Endothelial cell of umbilical vein (primary cell): Measurements from ENCODE around the gene PRPF31. TPM values are rescaled to one million over a fixed set of nuclear protein-coding genes. Genes with fewer than 3 reads are reported as not detected.

Experiments used
- BruUV-seq: library from RNA; stranded (reverse); fragments of 400-500 nt; replicated peaks from 2 replicates; lab custom pipeline; 2021; lab: Mats Ljungman, UMichigan
- CTCF ChIA-PET: fragments of 300-600, 350-600 bp; sonication (Branson Sonifier 250); formaldehyde crosslinking; loops from one replicate; lab custom pipeline; 2021; ENCODE audit warnings: antibody characterized with exemption, inconsistent platforms; lab: Charles Lee
- POLR2A ChIA-PET: fragments of 300-600, 350-600 bp; sonication (Branson Sonifier 250); formaldehyde crosslinking; loops from one replicate; lab custom pipeline; 2021; ENCODE audit warnings: antibody characterized with exemption, inconsistent platforms; lab: Charles Lee
- DNase-seq: peaks from one replicate; pipeline ENCODE4 v3.0.0-alpha.2; 2011; ENCODE audit warnings: low read depth, low spot score
- FAIRE-seq: peaks from 2 replicates; lab custom pipeline; 2011; peaks lifted over from hg19 to GRCh38; lab: Jason Lieb, UNC
- H2AFZ ChIP-seq: 2 replicates; pipeline ENCODE4 v1.6.0; 2012; ENCODE audit warnings: low read depth, low read length, control low read depth, inconsistent platforms
- H3K27ac ChIP-seq: 2 replicates; pipeline ENCODE4 v1.5.1; 2011; ENCODE audit warnings: low read depth, mild to moderate bottlenecking, control low read depth, low read length, moderate library complexity; ENCODE audit not compliant: insufficient read depth
- H3K27me3 ChIP-seq, 2 experiments: 2 replicates each; pipeline versions ENCODE4 v1.6.0 to v1.6.1; 2011; ENCODE audit warnings: low read length in 2 of 2, mixed read lengths in 1 of 2; ENCODE audit not compliant: control insufficient read depth in 2 of 2, insufficient read depth in 2 of 2
- H3K36me3 ChIP-seq, 2 experiments: 2 replicates in 1 of 2; 3 replicates in 1 of 2; pipeline ENCODE4 v1.5.1; 2011; ENCODE audit warnings: low read length in 2 of 2, mild to moderate bottlenecking in 1 of 2, moderate library complexity in 1 of 2; ENCODE audit not compliant: control insufficient read depth in 2 of 2, insufficient read depth in 2 of 2; ENCODE audit errors: extremely low read depth in 1 of 2
- H3K4me1 ChIP-seq: 3 replicates; pipeline ENCODE4 v1.5.1; 2011; ENCODE audit warnings: mild to moderate bottlenecking, low read length; ENCODE audit not compliant: control insufficient read depth, insufficient read depth; ENCODE audit errors: extremely low read depth
- H3K4me2 ChIP-seq: 2 replicates; pipeline ENCODE4 v1.6.1; 2011; ENCODE audit warnings: low read length, control low read depth, mixed read lengths; ENCODE audit not compliant: insufficient read depth
- H3K4me3 ChIP-seq, 3 experiments: fragments of 200-600 bp in 1 of 3; sonication (generic), shearing (Covaris generic) in 1 of 3; replicated peaks in 1 of 3; 2 replicates each; pipeline ENCODE4 v1.5.1; 2011 to 2016; ENCODE audit warnings: control low read depth in 3 of 3, low read length in 3 of 3, mild to moderate bottlenecking in 2 of 3, inconsistent platforms in 1 of 3, low read depth in 1 of 3, moderate library complexity in 1 of 3; ENCODE audit not compliant: insufficient read depth in 1 of 3
- H3K79me2 ChIP-seq: 2 replicates; pipeline ENCODE4 v1.6.0; 2012; ENCODE audit warnings: low read length, inconsistent platforms; ENCODE audit not compliant: control insufficient read depth, insufficient read depth
- H3K9ac ChIP-seq: replicated peaks from 2 replicates; pipeline ENCODE3; 2011; ENCODE audit warnings: low read length, control low read depth; ENCODE audit not compliant: insufficient read depth; ENCODE audit errors: extremely low read depth
- H3K9me1 ChIP-seq: replicated peaks from 3 replicates; pipeline ENCODE4 v1.6.0; 2011; ENCODE audit warnings: mild to moderate bottlenecking, low read length; ENCODE audit not compliant: control insufficient read depth, insufficient read depth; ENCODE audit errors: extremely low read depth
- H3K9me3 ChIP-seq: replicated peaks from 2 replicates; pipeline ENCODE4 v1.5.1; 2012; ENCODE audit warnings: low read length, inconsistent platforms; ENCODE audit not compliant: control insufficient read depth, insufficient read depth
- H4K20me1 ChIP-seq: replicated peaks from 2 replicates; pipeline ENCODE3; 2011; ENCODE audit warnings: mild to moderate bottlenecking, low read length; ENCODE audit not compliant: control insufficient read depth, insufficient read depth; ENCODE audit errors: extremely low read depth
- CTCF ChIP-seq, 2 donors: IDR thresholded peaks; 1 replicate in 1 of 2; 2 replicates in 1 of 2; pipeline ENCODE4 v1.5.1; 2011; ENCODE audit warnings: low read length in 2 of 2, mild to moderate bottlenecking in 2 of 2, moderate library complexity in 2 of 2, control low read depth in 1 of 2, inconsistent platforms in 1 of 2, low read depth in 1 of 2; ENCODE audit not compliant: insufficient read depth in 1 of 2; ENCODE audit errors: extremely low read depth in 1 of 2
- EZH2 ChIP-seq: IDR thresholded peaks from 2 replicates; pipeline ENCODE4 v1.6.1; 2012; ENCODE audit warnings: borderline replicate concordance, low read depth, mild to moderate bottlenecking, moderate library complexity, low read length, inconsistent platforms; ENCODE audit not compliant: severe bottlenecking
- FOS ChIP-seq: IDR thresholded peaks from 2 replicates; pipeline ENCODE4 v1.6.1; 2011; ENCODE audit warnings: mild to moderate bottlenecking, low read length, moderate library complexity, borderline replicate concordance; ENCODE audit not compliant: insufficient read depth
- GATA2 ChIP-seq: IDR thresholded peaks from 2 replicates; pipeline ENCODE4 v1.7.0; 2011; ENCODE audit warnings: low read depth, mild to moderate bottlenecking, moderate library complexity, mixed read lengths, low read length; ENCODE audit not compliant: insufficient read length, insufficient read depth
- JUN ChIP-seq: IDR thresholded peaks from 2 replicates; pipeline ENCODE4 v1.6.1; 2011; ENCODE audit warnings: borderline replicate concordance, low read depth; ENCODE audit not compliant: insufficient read length, insufficient read depth
- MYC ChIP-seq: IDR thresholded peaks from one replicate; pipeline ENCODE4 v1.6.1; 2011; ENCODE audit warnings: mild to moderate bottlenecking, low read depth, low read length
- POLR2A ChIP-seq: IDR thresholded peaks from 2 replicates; pipeline ENCODE4 v1.6.1; 2012; ENCODE audit warnings: low read depth, mild to moderate bottlenecking, control low read depth, low read length
- POLR2AphosphoS5 ChIP-seq: IDR thresholded peaks from 2 replicates; pipeline ENCODE4 v1.6.1; 2012; ENCODE audit warnings: low read depth, mild to moderate bottlenecking, control low read depth, low read length, moderate library complexity; ENCODE audit not compliant: insufficient read depth
- dilution Hi-C: fragments of 300-500 bp; cut with MboI; formaldehyde crosslinking; loops from one replicate; pipeline ENCODE4 v1.15.0; 2019; ENCODE audit warnings: low sequenced_read_pairs; ENCODE audit not compliant: extremely low pct_ligation_motif_present
- intact Hi-C: fragments of 100-400 bp; cut with micrococcal nuclease; formaldehyde crosslinking; loops from one replicate; pipeline ENCODE4 v1.10.0; 2022
- polyA plus RNA-seq, 4 experiments: library from polyadenylated mRNA; depleted of rRNA in 3 of 4; stranded (reverse) in 3 of 4; unstranded in 1 of 4; fragments of >200 nt; gene quantifications; 2 replicates each; pipeline versions ENCODE4 v1.2.1 to v1.2.3, GENCODE V29; 2011 to 2012; ENCODE audit warnings: missing spikeins in 1 of 4
- total RNA-seq: library from RNA; stranded (reverse); gene quantifications from 2 replicates; pipeline ENCODE4 v1.2.3, GENCODE V29; 2021
- TF ChIP-seq, protein P1 (sequence below): IDR thresholded peaks from 2 replicates; pipeline ENCODE4 v1.6.1; 2011; ENCODE audit not compliant: insufficient read depth, insufficient read length

Gene PRPF31
- total and polyA plus RNA-seq, 2 donors (not counting 3 experiments of a cell fraction or from before 2014, with no cell fraction given), result 76.2 to 101 TPM

- intact Hi-C loops (no loop called here), dilution Hi-C loops (no loop called here)
- TF ChIP-seq, protein P1, sequence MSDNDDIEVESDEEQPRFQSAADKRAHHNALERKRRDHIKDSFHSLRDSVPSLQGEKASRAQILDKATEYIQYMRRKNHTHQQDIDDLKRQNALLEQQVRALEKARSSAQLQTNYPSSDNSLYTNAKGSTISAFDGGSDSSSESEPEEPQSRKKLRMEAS, result no peak
- peak; percentile 51 for TF ChIP-seq POLR2AphosphoS5
- ChIA-PET POLR2A (no interaction called here), CTCF (no interaction called here)
- BruUV-seq, result no TSS peak
- Histone ChIP-seq H2AFZ (no peak overlapping the region), H3K9me1 (no peaks in the 10 kb centered on the region), H4K20me1 (no peaks in the 10 kb centered on the region), H3K9ac (no peak overlapping the region), H3K4me1 (no peaks in the 10 kb centered on the region), H3K4me3 (no peak overlapping the region), H3K36me3 (peaks cover 15 to 66% of the 10 kb centered on the region in 2 experiments), H3K4me2 (no peak overlapping the region), H3K9me3 (no peaks in the 10 kb centered on the region), H3K27ac (no peak overlapping the region), H3K79me2 (no peaks in the 10 kb centered on the region), H3K27me3 (no peaks in the 10 kb centered on the region)
- FAIRE-seq (no peak), DNase-seq (no peak)
Observed at GRCh38 chr19:54152878-54153524, 37.4 kb downstream of the PRPF31 start.

DNA sequence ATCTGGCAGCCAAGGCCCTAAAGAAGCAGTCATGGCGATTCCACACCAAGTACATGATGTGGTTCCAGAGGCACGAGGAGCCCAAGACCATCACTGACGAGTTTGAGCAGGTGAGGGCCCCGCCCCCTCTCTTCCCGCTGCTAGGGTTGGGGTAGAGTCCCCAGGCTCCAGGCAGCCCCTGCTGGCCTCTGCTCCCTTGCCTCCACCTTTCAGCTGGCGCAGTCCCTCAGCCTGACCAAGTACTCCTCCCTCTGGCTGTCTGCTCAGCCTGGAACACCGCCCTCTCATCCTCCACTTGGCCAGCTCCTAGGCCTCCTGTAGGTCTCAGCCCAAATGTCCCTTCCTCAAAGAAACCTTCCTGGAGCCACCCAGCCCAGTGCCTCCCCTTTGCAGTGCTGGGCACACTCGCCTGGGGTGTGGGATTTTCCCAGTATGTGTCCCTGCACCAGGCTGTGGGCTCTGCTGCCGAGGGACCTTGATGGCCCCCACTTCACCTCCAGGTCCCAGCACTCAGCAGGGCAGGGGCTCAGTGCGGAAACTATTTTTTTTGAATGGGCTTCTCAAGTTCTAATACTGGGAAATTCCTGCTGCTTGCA is 38.3 kb downstream of the PRPF31 start:
- no TSS peak for BruUV-seq
- no peaks in the 10 kb centered on the region for H3K9me3 ChIP-seq

More for the DNA sequence above, 38.3 kb downstream of the PRPF31 start:
- Histone ChIP-seq H3K4me2 (no peak overlapping the region), H3K79me2 (peaks cover 4% of the 10 kb centered on the region), H3K36me3 (peaks cover 15 to 68% of the 10 kb centered on the region in 2 experiments), H4K20me1 (no peaks in the 10 kb centered on the region), H3K9ac (no peak overlapping the region), H3K27ac (no peak overlapping the region), H3K27me3 (no peaks in the 10 kb centered on the region), H3K4me1 (peaks cover 7% of the 10 kb centered on the region), H3K9me1 (no peaks in the 10 kb centered on the region), H2AFZ (no peak overlapping the region), H3K4me3 (no peak overlapping the region)
- ChIA-PET CTCF (no interaction called here), POLR2A (no interaction called here)
- no peak for TF ChIP-seq MYC
- no peak for TF ChIP-seq FOS
- TF ChIP-seq POLR2A, result no peak
- no peak for TF ChIP-seq CTCF (IDR thresholded peaks at IDR 0.05; ENCODE audit: extremely low read depth in 1 of 2, insufficient read depth in 1 of 2, low read depth in 1 of 2, low read length in 2 of 2)
- no peak for TF ChIP-seq POLR2AphosphoS5
- no peak for TF ChIP-seq JUN
- no peak for TF ChIP-seq EZH2
- TF ChIP-seq, protein P1, result no peak
- TF ChIP-seq GATA2, result no peak
- no peak for DNase-seq
- no peak for FAIRE-seq
- intact Hi-C loops (no loop called here), dilution Hi-C loops (no loop called here)
